Measurements from ENCODE around the gene NPB. TPM values are rescaled to one million over a fixed set of nuclear protein-coding genes. Genes with fewer than 3 reads are reported as not detected.
A peak's percentile ranks its signal among the peaks of the same experiment; 100 is the strongest.

NPB gene
- polyA plus RNA-seq, 1 of the 3 experiments (the other 2 are of a cell fraction), result 2.4 TPM

GRCh38 chr17:81930142-81931125 is 28.4 kb downstream of the NPB start:
- H3K27me3 ChIP-seq (ENCODE audit: insufficient read depth), result no peaks in the 10 kb centered on the region
- peaks cover 12 to 26% of the 10 kb centered on the region in 2 experiments; a peak in 2 of 4 replicates for H3K4me1 ChIP-seq (ENCODE audit: control insufficient read depth in 1 of 2, insufficient read depth in 2 of 2, low read depth in 1 of 2, low read length in 1 of 2)
- peaks cover 0 to 20% of the 10 kb centered on the region in 2 experiments for H3K36me3 ChIP-seq (replicated peaks in 1 of 2; ENCODE audit: control insufficient read depth in 1 of 2, insufficient read depth in 2 of 2, low read length in 1 of 2)
- H3K79me2 ChIP-seq (ENCODE audit: insufficient read depth), result peaks cover 21% of the 10 kb centered on the region
- no peak overlapping the region for H2AFZ ChIP-seq (ENCODE audit: low read depth)
- ChIA-PET POLR2A (interaction anchor here (0.6 to 5.0 kb wide), 5 partner anchors 7 to 194 kb away, joined by 3 to 34 read pairs (median 4); partner anchors contain the start of genes FASN and PYCR1), CTCF (interaction anchor here (1.3 to 11.7 kb wide), 5 partner anchors 18 to 100 kb away, joined by 4 to 107 read pairs (median 32); partner anchors contain the start of genes NOTUM and RAC3)
- peaks cover 19% of the 10 kb centered on the region for H4K20me1 ChIP-seq (ENCODE audit: insufficient read depth)
- H3K9me2 ChIP-seq, result no peaks in the 10 kb centered on the region
- no peaks in the 10 kb centered on the region for H3K9me3 ChIP-seq
- no peak overlapping the region for H3K27ac ChIP-seq (ENCODE audit: low read depth in 2 of 2, low read length in 1 of 2)
- WGBS (ENCODE audit: low lambda C conversion rate), result 92% methylated on average over 17 of the region's 20 CpGs
- H3K4me3 ChIP-seq (ENCODE audit: low read depth in 2 of 2, low read length in 1 of 2), result no peak overlapping the region
- no peak overlapping the region for H3K4me2 ChIP-seq
- H3F3A ChIP-seq (replicated peaks; ENCODE audit: insufficient read depth), result peaks cover 21% of the 10 kb centered on the region
- no peak for DNase-seq
- H3K9ac ChIP-seq, result no peak overlapping the region
- TF ChIP-seq POLR2AphosphoS5 (IDR thresholded peaks at IDR 0.05; ENCODE audit: low read depth, low read length), result no peak
- TF ChIP-seq SIN3A (IDR thresholded peaks at IDR 0.05; ENCODE audit: borderline replicate concordance, low read depth, low read length), result peak; percentile 19; the same call in 1 of the 2 replicates
- TF ChIP-seq REST (IDR thresholded peaks at IDR 0.05; ENCODE audit: low read depth, low read length), result peak; percentile 95

GRCh38 chr17:81931189-81931556 is 29.1 kb downstream of the NPB start:
- TF ChIP-seq MAX (IDR thresholded peaks at IDR 0.05; ENCODE audit: low read depth) (no peak), FOXJ3 (CRISPR knock-in tag; IDR thresholded peaks at IDR 0.05) (no peak), IRF3 (IDR thresholded peaks at IDR 0.05; ENCODE audit: low read depth, low read length) (no peak), RCOR1 (IDR thresholded peaks at IDR 0.05; ENCODE audit: low read length) (no peak), PBX3 (IDR thresholded peaks at IDR 0.05) (no peak), TAF1 (IDR thresholded peaks at IDR 0.05; ENCODE audit: borderline replicate concordance, low read depth, low read length) (no peak), ELF1 (IDR thresholded peaks at IDR 0.05) (0 out of 2 replicates have a peak, but pooled peaks have one; percentile 16)
- POLR2A ChIA-PET, result interaction anchor here (1.2 to 1.6 kb wide), 3 partner anchors 28 to 167 kb away, joined by 3 to 4 read pairs (median 3); partner anchors contain the start of gene FASN

More at GRCh38 chr17:81931189-81931556, 29.1 kb downstream of the NPB start:
- H3K27me3 ChIP-seq (ENCODE audit: insufficient read depth), result no peaks in the 10 kb centered on the region
- peaks cover 11 to 28% of the 10 kb centered on the region in 2 experiments; a peak in 2 of 4 replicates for H3K4me1 ChIP-seq (ENCODE audit: control insufficient read depth in 1 of 2, insufficient read depth in 2 of 2, low read depth in 1 of 2, low read length in 1 of 2)
- no peak overlapping the region for H2AFZ ChIP-seq (ENCODE audit: low read depth)
- H3K79me2 ChIP-seq (ENCODE audit: insufficient read depth), result peaks cover 19% of the 10 kb centered on the region
- WGBS (ENCODE audit: low lambda C conversion rate), result 84% methylated on average over 13 of the region's 13 CpGs
- H3K4me2 ChIP-seq, result no peak overlapping the region
- H3K9me2 ChIP-seq, result no peaks in the 10 kb centered on the region
- no peaks in the 10 kb centered on the region for H3K9me3 ChIP-seq
- H3K27ac ChIP-seq (ENCODE audit: low read depth in 2 of 2, low read length in 1 of 2), result no peak overlapping the region
- H3F3A ChIP-seq (replicated peaks; ENCODE audit: insufficient read depth), result peaks cover 21% of the 10 kb centered on the region
- H3K36me3 ChIP-seq (replicated peaks in 1 of 2; ENCODE audit: control insufficient read depth in 1 of 2, insufficient read depth in 2 of 2, low read length in 1 of 2), result peaks cover 0 to 20% of the 10 kb centered on the region in 2 experiments
- peaks cover 12% of the 10 kb centered on the region for H4K20me1 ChIP-seq (ENCODE audit: insufficient read depth)
- CTCF ChIA-PET, result interaction anchor here (0.6 to 11.7 kb wide), 4 partner anchors 13 to 90 kb away, joined by 3 to 107 read pairs (median 36); partner anchors contain the start of genes NOTUM and SIRT7
- H3K9ac ChIP-seq, result no peak overlapping the region
- DNase-seq, result no peak
- no peak overlapping the region for H3K4me3 ChIP-seq (ENCODE audit: low read depth in 2 of 2, low read length in 1 of 2)
